ENCODE results near the gene PRSS27. TPM values are rescaled to one million over a fixed set of nuclear protein-coding genes. Genes with fewer than 3 reads are reported as not detected.

PRSS27 gene
- total and polyA plus RNA-seq, 2 donors (not counting 1 experiment from before 2014, with no cell fraction given) = 2.1 to 2.4 TPM

DNA sequence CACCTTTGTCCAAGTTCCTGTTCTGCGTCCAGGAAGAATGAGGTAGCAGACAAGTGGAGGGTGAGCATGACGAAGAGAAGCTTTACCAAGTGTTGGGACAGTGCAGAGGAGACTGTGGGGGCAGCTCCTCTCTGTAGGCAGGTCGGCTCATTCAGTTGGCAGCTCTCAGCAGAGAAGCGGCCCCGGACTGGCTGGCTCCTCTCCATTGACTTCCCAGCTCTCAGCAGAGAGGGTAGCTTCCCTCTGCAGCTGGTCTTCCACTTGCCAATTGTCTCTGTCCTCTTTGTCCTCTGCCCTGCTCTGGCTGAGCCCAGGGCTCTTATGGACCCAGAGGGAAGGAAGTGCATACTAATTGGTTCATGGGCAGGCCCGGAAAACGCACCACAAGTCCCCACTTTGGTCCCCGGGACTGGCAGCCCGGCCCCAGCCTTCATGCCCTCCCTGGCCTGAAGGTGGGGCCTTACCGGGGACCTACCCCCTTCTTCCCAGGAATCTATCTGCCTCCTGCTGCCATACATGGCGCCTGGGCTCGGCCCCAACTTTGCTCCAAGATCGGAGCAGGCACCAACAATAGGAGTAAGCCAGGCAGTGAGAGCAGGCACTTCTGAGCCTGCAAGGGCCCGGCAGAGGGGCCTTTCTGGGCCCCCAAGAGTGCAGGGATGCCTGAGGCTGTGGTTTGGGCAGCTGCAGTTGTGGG, 27.6 kb downstream of the PRSS27 start:
- H3K4me2 ChIP-seq (replicated peaks; ENCODE audit: low read depth, low read length, poor library complexity, severe bottlenecking) = no peak overlapping the region
- POLR2A ChIA-PET = interaction anchor here (0.7 kb wide), 1 partner anchor 28 kb away, joined by 3 read pairs; the partner anchor contains the start of gene PRSS27
- no peak overlapping the region for H3K9ac ChIP-seq (ENCODE audit: low read length)
- no peak overlapping the region for H3K27ac Mint-ChIP-seq
- H4K20me1 ChIP-seq (ENCODE audit: control insufficient read depth, insufficient read depth, low read length, poor library complexity, severe bottlenecking) = peaks cover 57% of the 10 kb centered on the region
- peaks cover 56% of the 10 kb centered on the region for H3K79me2 ChIP-seq (ENCODE audit: control insufficient read depth, insufficient read depth, low read length)
- H3K9me3 ChIP-seq (ENCODE audit: control extremely low read depth in 1 of 3, control insufficient read depth in 2 of 3, insufficient read depth in 1 of 3, low read length in 2 of 3) = no peaks in the 10 kb centered on the region
- no peak overlapping the region for H2AFZ ChIP-seq (ENCODE audit: insufficient read depth, low read depth, low read length, poor library complexity, severe bottlenecking)
- no peak overlapping the region for H3K27ac ChIP-seq (ENCODE audit: low read length in 2 of 2)
- H3K9me3 Mint-ChIP-seq (ENCODE audit: insufficient read depth) = no peaks in the 10 kb centered on the region
- H3K4me3 Mint-ChIP-seq = no peak overlapping the region
- peaks cover 6 to 16% of the 10 kb centered on the region in 2 donors for H3K4me1 ChIP-seq (ENCODE audit: control insufficient read depth in 2 of 2, insufficient read depth in 2 of 2, low read length in 2 of 2)
- peaks cover 15% of the 10 kb centered on the region for H3K4me1 Mint-ChIP-seq
- H3K4me3 ChIP-seq (ENCODE audit: control extremely low read depth in 1 of 5, extremely low read depth in 1 of 5, insufficient read depth in 1 of 5, low read depth in 2 of 5, low read length in 4 of 5) = no peak overlapping the region
- H3K36me3 ChIP-seq (replicated peaks in 1 of 2; ENCODE audit: control extremely low read depth in 1 of 2, control insufficient read depth in 1 of 2, extremely low read depth in 1 of 2, insufficient read depth in 2 of 2, low read length in 1 of 2) = peaks cover 2 to 28% of the 10 kb centered on the region in 2 experiments
- WGBS (ENCODE audit: insufficient coverage) = 82% methylated on average over 14 of the region's 14 CpGs
- no peaks in the 10 kb centered on the region for H3K27me3 Mint-ChIP-seq
- CTCF ChIA-PET = no interaction called here
- TF ChIP-seq, protein P1, sequence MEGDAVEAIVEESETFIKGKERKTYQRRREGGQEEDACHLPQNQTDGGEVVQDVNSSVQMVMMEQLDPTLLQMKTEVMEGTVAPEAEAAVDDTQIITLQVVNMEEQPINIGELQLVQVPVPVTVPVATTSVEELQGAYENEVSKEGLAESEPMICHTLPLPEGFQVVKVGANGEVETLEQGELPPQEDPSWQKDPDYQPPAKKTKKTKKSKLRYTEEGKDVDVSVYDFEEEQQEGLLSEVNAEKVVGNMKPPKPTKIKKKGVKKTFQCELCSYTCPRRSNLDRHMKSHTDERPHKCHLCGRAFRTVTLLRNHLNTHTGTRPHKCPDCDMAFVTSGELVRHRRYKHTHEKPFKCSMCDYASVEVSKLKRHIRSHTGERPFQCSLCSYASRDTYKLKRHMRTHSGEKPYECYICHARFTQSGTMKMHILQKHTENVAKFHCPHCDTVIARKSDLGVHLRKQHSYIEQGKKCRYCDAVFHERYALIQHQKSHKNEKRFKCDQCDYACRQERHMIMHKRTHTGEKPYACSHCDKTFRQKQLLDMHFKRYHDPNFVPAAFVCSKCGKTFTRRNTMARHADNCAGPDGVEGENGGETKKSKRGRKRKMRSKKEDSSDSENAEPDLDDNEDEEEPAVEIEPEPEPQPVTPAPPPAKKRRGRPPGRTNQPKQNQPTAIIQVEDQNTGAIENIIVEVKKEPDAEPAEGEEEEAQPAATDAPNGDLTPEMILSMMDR (IDR thresholded peaks at IDR 0.05) = no peak
- TF ChIP-seq EZH2 (IDR thresholded peaks at IDR 0.05; ENCODE audit: borderline replicate concordance, insufficient read depth, low read depth, low read length, poor library complexity, severe bottlenecking) = no peak
- H3K27me3 ChIP-seq (replicated peaks in 1 of 4; ENCODE audit: control extremely low read depth in 1 of 4, control insufficient read depth in 3 of 4, insufficient read depth in 4 of 4, low read length in 3 of 4) = no peaks in the 10 kb centered on the region
- intact Hi-C loops (cut with micrococcal nuclease) = no loop called here
- DNase-seq (no peak), ATAC-seq (ENCODE audit: low read depth) (no peak)

DNA sequence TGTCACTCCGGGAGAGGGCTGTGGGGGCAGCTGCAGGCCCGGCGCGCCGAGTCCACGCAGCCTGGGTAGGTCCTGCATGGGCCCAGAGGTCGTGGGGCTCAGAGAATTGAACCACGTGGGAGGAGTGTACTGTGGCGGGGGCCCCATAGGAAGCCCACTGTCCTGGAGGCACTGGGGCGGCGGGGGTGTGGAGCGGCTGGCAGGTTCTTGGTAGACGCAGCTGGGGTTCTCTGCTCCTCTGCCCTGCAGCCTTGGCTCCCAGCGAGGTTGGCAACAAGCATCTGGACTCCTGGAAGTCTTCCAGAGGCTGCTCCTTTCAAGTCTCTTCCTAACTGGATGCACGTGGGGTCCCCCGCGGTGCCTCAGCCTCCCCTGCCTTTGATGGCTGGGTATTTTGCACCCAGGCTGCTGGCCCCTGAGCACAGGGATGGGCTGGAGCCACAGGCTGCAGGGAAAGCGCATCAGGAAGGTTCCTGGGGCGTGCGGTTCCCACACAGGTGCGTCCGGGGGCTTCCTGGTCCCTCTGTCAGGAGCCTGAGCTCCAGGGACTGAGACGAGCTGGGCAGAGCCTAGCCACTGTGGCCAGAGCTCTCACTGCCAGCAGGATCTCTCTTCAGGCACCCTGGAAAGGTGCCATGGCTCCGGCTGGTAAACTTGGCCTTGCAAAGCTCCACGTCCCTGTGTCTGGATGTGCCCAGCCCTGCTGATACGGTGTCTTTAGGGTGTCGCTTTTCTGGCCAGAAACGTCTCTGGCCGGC, 28.4 kb downstream of the PRSS27 start:
- Histone ChIP-seq H3K4me2 (replicated peaks; ENCODE audit: low read depth, low read length, poor library complexity, severe bottlenecking) (no peak overlapping the region), H2AFZ (ENCODE audit: insufficient read depth, low read depth, low read length, poor library complexity, severe bottlenecking) (no peak overlapping the region), H3K4me3 (ENCODE audit: control extremely low read depth in 1 of 5, extremely low read depth in 1 of 5, insufficient read depth in 1 of 5, low read depth in 2 of 5, low read length in 4 of 5) (no peak overlapping the region), H3K9me3 (ENCODE audit: control extremely low read depth in 1 of 3, control insufficient read depth in 2 of 3, insufficient read depth in 1 of 3, low read length in 2 of 3) (no peaks in the 10 kb centered on the region), H3K4me1 (ENCODE audit: control insufficient read depth in 2 of 2, insufficient read depth in 2 of 2, low read length in 2 of 2) (peaks cover 13 to 23% of the 10 kb centered on the region in 2 donors), H4K20me1 (ENCODE audit: control insufficient read depth, insufficient read depth, low read length, poor library complexity, severe bottlenecking) (peaks cover 57% of the 10 kb centered on the region), H3K36me3 (replicated peaks in 1 of 2; ENCODE audit: control extremely low read depth in 1 of 2, control insufficient read depth in 1 of 2, extremely low read depth in 1 of 2, insufficient read depth in 2 of 2, low read length in 1 of 2) (peaks cover 2 to 20% of the 10 kb centered on the region in 2 experiments), H3K9ac (ENCODE audit: low read length) (no peak overlapping the region), H3K27ac (ENCODE audit: low read length in 2 of 2) (no peak overlapping the region), H3K79me2 (ENCODE audit: control insufficient read depth, insufficient read depth, low read length) (peaks cover 51% of the 10 kb centered on the region), H3K27me3 (replicated peaks in 1 of 4; ENCODE audit: control extremely low read depth in 1 of 4, control insufficient read depth in 3 of 4, insufficient read depth in 4 of 4, low read length in 3 of 4) (no peaks in the 10 kb centered on the region)
- POLR2A ChIA-PET = interaction anchor here (0.7 kb wide), 1 partner anchor 28 kb away, joined by 3 read pairs; the partner anchor contains the start of gene PRSS27
- no peak for DNase-seq
- Mint-ChIP-seq H3K27ac (no peak overlapping the region), H3K27me3 (no peaks in the 10 kb centered on the region), H3K9me3 (ENCODE audit: insufficient read depth) (no peaks in the 10 kb centered on the region), H3K4me3 (no peak overlapping the region), H3K4me1 (peaks cover 22% of the 10 kb centered on the region)
- CTCF ChIA-PET = no interaction called here
- WGBS (ENCODE audit: insufficient coverage) = 96% methylated on average over 29 of the region's 29 CpGs
- intact Hi-C loops (cut with micrococcal nuclease) = no loop called here
- TF ChIP-seq, protein P1 (IDR thresholded peaks at IDR 0.05) = no peak
- no peak for TF ChIP-seq EZH2 (IDR thresholded peaks at IDR 0.05; ENCODE audit: borderline replicate concordance, insufficient read depth, low read depth, low read length, poor library complexity, severe bottlenecking)
- no peak for ATAC-seq (ENCODE audit: low read depth)

Measured in B cell (primary cell).